K562 treated with DMSO at 1 percent for 48 hours (cell line): ENCODE measurements around the gene TEX19. TPM values are rescaled to one million over a fixed set of nuclear protein-coding genes. Genes with fewer than 3 reads are reported as not detected.

Experiments used
- total RNA-seq: library from RNA; unstranded; fragments of 300-600 nt; gene quantifications from 2 replicates; pipeline ENCODE4 v1.2.3, GENCODE V29; 2022; ENCODE audit warnings: low replicate concordance; ENCODE audit errors: extremely low read depth

Gene TEX19
- total RNA-seq, result not detected in 2 replicates

GRCh38 chr17:82358465-82359350 lies at the start of gene TEX19:
Gene TEX19, plus strand, starts transcription at chr17:82359247. Its CDS starts 2,904 bp downstream, at chr17:82362151.

GRCh38 chr17:82317394-82318168 lies 41.5 kb upstream of the TEX19 start, which contains the start of gene CD7:
Gene CD7, minus strand, starts transcription at chr17:82317608. Its CDS starts 113 bp downstream, at chr17:82317495.

GRCh38 chr17:82333279-82334171 lies 25.5 kb upstream of the TEX19 start, which contains the start of gene SECTM1:
Gene SECTM1, minus strand, starts transcription at chr17:82333766. Its CDS starts 6,526 bp downstream, at chr17:82327240.

GRCh38 chr17:82371333-82372248 lies 12.5 kb downstream of the TEX19 start, which contains the start of gene UTS2R:
Gene UTS2R, plus strand, starts transcription at chr17:82371765. Its CDS starts 2,560 bp downstream, at chr17:82374325.

Other genes with a start within 250 kb of the TEX19 start
- gene CCDC57, start 146.4 kb upstream of the TEX19 start, total RNA-seq, result not detected in 2 replicates
- gene SLC16A3, start 130.2 kb upstream of the TEX19 start, total RNA-seq, result not detected in 2 replicates
- gene CSNK1D, start 85.5 kb upstream of the TEX19 start, total RNA-seq, result 111 TPM in 1 of 2 replicates, not detected in the other
- not detected in 2 replicates for gene CD7, start 41.6 kb upstream of the TEX19 start, total RNA-seq
- gene SECTM1, start 25.5 kb upstream of the TEX19 start, total RNA-seq, result not detected in 2 replicates
- gene UTS2R, start 12.5 kb downstream of the TEX19 start, total RNA-seq, result not detected in 2 replicates
- not detected in 2 replicates for gene HEXD, start 59.1 kb downstream of the TEX19 start, total RNA-seq
- not detected in 2 replicates for gene OGFOD3, start 59.3 kb downstream of the TEX19 start, total RNA-seq
- gene CYBC1, start 91.5 kb downstream of the TEX19 start, total RNA-seq, result 472 TPM in 1 of 2 replicates, not detected in the other
- gene NARF, start 99.5 kb downstream of the TEX19 start, total RNA-seq, result 1,021 TPM in 1 of 2 replicates, not detected in the other
- gene FOXK2, start 160.5 kb downstream of the TEX19 start, total RNA-seq, result not detected in 2 replicates